HG03378 (cell line): ENCODE results near the gene SDSL.

Experiments used
- ATAC-seq: cut with Tn5 transposase; IDR thresholded peaks from one replicate; pipeline ENCODE4 v1.9.1; 2021; ENCODE audit warnings: mild to moderate bottlenecking, moderate library complexity; ENCODE audit not compliant: unreplicated experiment

Gene SDSL

DNA sequence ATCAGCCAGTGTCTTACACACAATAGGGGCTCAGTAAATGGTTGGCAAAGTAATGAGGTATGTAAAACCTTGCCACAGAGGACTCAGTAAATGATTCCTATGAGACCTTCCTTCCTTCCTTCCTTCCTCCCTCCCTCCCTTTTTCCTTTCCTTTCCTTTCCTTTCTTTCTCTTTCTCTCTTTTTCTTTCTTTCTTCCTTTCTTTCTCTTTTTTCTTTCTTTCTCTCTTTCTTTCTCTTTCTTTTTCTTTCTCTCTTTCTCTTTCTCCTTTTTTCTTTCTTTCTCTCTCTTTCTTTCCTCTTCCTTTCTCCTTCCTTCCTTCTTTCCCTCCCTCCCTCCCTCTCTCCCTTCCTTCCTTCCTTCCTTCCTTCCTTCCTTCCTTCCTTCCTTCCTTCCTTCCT lies 26.0 kb upstream of the SDSL start:
- no peak for ATAC-seq

DNA sequence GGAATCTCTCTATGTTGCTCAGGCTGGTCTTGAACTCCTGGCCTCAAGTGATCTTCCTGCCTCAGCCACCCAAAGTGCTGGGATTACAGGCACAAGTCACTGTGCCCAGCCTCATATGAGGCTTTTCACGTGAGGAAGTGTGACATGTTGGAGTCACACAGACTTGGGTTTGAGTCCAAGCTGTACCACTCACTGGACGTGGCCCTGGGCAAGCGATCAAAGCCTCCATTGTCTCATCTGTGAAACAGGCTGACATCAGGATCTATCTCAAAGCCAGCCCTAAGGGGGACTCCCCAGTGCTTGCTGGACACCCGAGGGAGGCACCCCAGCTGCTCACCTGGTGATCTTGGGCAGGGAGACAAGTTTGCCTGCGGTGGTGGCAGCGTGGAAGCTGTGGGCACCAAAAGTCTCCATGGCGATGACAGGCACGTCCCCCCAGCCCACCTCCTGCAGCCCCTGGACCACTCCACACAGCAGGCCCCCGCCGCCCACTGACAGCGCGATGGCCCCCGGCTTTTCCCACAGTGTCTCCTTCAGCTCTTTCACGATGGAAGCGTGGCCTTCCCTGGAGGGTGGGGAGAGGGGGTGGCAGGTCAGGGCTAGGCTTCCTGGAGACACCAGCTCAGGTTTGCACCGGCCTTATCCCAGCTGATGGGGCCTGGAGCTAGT lies 25.2 kb upstream of the SDSL start:
- ATAC-seq: no peak

DNA sequence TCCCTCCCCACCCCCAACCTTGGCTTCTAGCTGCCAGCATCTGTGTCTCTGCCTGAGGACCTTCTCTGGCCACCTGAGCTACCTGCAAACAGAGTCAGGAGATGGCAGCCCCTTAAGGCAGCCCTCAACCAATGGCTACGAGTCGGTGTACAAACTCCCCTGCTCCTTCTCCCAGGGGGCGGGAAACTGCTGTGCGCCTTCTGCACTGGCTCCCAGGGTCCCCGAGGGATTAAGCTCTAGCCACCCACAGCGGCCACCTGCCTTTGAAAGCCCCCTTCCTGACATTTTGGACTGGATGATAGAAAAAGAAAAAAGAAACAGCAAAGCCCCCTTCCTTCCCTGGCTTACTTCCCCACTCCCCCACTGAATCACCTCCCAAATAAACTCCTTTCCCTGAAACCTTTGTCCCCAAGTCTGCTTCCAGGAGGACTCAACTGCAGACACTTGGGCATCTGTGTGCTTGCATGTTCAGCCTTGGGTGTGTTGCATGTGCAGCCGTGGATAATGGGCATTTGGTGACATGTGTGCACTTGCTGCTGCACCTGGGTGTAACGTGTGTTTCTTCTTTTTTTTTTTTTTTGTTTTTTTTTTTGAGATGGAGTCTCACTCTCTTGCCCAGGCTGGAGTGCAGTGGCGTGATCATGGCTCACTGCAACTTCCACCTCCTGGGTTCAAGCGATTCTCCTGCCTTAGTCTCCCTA lies 24.5 kb upstream of the SDSL start:
- ATAC-seq: no peak

DNA sequence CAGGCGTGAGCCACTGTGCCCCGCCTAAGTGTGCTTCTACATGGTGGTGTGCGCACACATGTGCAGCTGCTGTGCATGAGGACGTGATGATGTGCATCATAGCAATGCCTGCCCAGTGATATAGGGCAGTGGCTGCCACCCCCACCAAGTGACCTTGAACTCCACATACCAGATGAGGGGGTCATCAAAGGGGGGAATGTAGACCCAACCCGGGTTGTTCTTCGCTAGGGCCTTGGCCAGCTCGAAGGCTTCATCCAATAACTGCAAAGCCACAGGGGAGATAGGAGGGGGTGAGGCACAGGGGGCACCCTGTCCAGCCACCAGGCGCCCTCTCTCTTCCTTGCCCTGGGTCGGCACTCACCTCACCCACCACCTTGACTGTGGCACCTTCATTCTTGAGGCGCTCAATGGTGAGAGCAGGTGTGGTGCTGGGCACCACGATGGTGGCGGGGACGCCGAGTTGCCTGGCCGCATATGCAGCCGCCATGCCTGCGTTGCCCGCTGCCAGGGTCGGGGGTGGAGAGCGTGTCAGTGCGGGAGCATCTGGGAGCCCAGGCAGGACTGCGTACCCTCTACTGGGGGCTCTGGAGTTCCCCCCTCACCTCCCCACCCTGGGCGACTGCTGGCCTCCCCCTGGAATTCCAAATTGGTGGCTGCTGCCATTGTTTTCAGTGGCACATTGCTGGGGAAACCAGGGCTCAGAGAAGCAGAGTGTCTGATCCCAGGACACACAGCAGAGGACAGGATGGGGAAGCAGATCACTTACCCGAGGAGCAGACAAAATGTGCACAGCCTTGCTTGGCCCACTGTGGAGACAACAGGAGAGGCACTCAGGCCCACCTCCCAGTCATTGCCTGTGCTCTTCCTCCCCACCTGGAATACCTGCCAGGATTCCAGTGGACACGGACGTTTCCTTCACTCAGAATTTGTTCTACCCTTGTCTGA lies 23.6 kb upstream of the SDSL start:
- ATAC-seq: no peak

DNA sequence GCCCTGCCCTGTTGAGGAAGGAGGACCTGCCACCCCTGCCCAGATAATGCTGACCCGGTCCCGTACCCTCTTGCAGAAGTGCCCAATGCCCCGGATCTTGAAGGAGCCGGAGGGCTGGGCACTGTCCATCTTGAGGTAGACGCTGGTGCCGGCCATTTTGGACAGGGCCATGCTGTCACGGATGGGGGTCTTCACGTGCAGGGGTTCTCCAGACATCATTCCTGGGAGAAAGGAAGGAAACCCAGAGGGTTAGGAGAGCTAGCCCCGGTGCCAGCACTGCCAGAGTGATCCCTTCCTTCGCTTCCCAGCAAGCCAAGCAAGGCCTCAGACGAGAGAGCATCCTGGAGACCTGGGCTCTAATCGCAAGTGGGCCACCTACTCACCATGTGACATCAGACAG lies 22.7 kb upstream of the SDSL start:
- no peak for ATAC-seq

DNA sequence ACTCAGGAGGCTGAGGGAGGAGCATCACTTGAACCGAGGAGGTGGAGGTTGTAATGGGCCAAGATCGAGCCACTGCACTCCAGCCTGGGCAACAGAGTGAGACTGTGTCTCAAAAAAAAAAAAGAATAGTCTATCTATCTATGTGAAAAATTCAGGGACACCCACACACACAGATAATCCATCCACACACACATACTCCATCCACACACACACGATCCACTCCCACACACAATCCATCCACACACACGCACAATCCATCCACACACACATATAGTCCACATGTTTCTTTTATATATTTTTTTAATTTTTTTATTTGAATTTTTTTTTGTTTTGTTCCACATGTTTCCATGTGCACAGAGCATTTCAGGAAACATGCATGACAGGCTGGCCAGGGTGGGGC lies 21.8 kb upstream of the SDSL start:
- no peak for ATAC-seq

DNA sequence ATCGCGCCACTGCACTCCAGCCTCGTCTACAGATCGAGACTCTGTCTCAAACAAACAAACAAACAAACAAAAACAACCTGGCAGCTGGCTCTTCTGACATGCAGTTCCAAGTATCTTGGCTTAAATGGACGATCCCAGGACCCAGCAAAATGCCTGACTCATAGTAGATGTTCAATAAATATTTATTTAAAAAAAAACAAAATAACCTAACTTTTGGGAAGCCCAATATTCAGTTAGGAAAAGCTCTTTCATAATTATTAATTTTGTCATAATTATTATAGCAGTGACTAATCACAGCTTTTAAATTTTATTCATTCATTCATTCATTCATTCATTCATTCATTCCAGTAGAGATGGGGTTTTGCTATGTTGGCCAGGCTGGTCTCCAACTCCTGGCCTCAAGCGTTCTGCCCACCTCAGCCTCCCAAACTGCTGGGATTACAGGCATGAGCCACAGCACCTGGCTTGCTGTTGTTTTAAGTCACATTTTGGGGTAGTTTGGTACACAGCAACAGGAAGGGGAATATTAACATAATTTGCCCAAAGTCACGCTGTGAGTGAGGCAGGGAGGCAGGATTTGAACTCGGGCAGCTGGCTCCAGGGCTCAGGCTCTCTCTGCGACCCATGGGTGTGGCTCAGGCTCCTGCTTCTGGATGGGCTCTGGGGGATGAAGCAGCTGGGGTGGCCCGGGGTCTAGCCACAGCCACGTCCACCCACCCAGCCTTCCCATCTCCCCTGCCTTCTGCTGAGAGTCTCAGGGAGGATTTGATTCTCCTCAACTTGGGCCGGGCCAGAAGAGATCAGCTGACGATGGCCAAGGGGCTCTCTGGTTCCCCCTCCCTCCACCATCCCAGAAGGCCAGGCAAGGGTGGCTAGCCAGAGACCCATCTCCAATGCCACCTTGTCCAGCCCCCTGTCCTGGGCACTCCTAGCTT lies 20.8 kb upstream of the SDSL start:
- no peak for ATAC-seq

DNA sequence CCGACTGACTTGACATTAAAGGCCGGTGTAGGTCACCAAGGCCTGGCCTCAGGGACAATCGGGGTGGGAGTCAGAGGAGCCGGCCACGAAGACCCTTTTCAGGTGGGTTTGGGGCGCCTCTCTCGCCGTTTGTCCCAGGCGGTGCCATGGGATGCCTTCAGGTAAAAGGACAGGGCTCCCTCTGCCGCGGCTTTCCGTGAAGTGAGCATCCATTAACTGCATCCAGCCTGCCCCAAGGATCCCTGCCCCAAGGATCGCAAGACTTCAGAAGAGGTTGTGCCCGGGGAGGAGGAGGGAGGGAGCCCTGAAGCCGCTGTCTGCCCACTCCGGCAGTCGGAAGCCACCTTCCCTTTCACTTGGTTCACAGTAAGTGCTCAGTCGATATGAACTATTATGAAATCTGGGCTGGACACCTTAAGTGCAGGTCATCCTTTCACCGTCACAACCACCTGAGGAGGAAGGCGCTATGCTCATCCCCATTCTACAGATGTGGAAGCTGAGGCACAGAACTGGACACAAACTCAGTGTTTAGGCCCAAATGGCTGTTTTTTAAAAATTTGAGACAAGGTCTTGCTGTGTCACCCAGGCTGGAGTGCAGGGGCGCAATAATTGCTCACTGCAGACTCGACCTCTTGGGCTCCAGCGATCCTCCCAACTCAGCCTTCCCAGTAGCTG lies 19.5 kb upstream of the SDSL start:
- no peak for ATAC-seq

DNA sequence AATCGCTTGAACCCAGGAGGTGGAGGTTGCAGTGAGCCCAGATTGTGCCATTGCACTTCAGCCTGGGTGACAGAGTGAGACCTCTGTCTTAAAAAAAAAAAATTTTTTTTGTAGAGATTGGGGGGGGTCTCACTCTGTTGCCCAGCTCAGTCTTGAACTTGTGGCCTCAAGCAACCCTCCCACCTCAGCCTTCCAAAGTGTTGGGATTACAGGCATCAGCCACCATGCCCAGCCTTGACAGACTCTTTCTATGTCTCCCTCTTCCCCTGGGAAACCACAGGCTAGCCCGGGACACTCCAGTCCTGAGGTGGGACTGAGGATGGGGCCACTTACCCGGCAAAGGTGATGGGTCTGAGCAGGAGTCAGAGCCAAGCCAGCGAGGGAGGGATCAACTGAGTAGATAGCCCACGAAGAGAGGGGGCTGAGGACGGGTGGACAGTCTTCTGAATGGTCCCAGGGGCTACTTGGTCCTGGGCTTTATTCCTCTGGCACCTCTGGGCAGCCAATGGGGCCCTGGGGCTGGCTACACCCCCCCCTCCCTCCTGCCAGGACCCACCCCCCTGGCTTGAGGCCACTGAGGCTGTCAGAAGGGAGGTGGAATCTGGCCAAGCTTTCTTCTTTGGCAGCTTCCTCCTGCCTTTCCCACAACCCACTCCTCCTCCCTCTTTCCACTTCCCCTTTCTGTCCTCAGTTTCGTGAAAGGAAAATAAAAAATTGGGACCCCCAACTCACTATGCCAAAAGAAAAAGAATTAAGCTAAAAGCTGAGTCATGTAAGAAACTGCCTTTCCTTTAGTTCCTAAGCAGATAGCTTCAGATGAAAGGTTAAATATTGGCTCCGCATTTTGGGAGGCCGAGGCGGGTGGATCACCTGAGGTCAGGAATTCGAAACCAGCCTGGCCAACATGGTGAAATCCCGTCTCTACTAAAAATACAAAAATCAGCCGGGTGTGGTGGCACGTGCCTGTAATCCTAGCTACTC lies 18.5 kb upstream of the SDSL start, which contains the start of gene SDS:
Gene SDS (minus strand): TSS at position 453 of the 981 bp plus-strand sequence. CDS start 4,179 bp downstream, outside the sequence.
- no peak for ATAC-seq

DNA sequence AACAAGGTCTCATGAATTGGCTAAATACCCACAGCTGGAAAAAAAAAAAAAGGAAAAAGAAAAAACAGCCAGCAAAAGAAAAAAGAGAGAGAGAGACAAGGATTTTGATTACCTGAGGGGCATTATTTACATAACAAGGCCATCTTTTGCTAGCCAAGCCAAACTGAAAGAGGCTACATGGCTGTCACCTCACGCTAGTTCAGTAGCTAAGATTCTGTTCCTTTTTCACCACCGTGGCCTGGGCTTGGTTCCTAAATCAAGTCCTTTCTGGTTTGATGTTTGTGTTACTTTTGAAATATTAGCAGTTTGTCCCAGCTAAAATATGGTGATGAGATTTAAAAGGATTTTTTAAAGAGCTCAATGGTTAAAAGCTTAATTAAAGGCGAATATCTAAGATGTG lies 16.5 kb upstream of the SDSL start:
- no peak for ATAC-seq

DNA sequence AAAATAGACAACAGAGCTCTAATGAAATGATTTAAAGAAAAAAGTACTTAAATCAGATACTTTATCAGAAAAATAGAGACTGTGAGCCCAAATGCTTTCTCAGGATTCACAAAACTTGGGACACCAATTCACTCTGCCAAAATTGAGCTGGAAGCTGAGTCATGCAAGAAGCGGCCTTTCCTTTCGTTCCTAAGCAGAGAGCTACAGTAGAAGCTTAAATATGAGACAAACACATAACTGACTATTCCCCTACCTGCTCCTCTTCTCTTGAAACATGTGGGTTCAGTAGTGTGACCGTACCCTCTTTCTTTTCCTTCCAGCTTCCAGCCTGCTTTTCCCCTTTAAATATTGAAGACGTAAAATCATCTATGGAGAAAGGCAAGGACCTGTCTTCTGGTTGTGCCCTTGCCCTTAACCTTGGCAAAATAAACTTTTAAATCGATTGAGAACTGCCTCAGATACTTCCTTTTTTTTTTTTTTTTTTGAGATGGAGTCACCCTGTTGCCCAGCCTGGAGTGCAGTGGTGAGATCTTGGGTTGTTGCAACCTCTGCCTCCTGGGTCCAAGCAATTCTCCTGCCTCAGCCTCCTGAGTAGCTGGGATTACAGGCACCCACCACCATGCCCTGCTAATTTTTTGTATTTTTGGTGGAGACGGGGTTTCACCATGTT lies 14.1 kb upstream of the SDSL start:
- ATAC-seq: no peak

DNA sequence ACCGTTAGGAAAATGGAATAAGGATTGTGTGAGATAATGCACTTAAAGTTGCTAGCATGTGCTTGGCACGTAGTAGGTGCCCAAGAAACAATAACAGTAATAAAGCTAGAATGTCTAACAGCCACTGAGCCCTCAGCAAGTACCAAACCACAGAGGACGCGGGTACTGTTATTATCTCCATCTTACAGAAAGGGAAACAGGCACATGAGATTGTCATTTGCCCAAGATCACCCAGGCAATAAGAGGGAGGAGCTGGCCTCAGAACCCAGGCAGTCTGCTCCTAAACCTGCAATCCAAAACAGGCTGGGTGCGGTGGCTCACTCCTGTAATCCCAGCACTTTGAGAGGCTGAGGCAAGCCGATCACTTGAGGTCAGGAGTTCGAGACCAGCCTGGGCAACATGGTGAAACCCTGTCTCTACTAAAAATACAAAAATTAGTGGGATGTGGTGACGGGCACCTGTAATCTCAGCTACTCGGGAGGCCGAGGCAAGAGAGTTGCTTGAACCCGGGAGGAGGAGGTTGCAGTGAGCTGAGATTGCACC lies 13.4 kb upstream of the SDSL start:
- no peak for ATAC-seq

DNA sequence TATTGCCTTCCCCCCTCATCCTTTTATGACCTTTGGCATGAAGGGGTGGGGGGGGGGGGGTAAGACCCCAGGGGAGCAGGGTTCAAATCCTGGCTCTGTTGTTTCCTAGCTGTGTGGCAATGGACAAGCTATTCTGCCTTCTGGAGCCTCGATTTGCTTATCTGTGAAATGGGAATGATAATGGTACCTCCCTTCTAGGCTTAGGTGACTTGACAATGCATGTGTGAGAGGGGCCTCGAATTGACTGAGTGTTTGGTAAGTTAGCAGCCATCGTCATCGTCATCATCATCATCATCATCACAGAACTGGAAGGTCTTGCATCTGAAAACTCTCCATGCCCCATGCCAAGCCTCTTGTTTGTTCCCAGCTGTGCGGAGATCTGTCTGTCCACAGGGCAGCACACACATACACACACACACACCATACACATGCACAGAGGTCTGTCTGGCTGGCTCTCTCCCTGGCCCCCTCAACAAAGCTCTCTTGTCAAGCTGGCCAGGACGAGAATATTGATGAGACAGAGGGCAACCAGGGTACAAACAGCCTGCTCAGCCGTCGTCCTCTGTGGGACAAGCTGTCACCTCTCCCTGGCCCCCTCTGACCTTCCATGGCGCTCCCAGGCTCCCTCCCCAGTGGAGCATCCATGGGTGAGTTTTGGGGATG lies 12.6 kb upstream of the SDSL start:
- ATAC-seq: no peak

DNA sequence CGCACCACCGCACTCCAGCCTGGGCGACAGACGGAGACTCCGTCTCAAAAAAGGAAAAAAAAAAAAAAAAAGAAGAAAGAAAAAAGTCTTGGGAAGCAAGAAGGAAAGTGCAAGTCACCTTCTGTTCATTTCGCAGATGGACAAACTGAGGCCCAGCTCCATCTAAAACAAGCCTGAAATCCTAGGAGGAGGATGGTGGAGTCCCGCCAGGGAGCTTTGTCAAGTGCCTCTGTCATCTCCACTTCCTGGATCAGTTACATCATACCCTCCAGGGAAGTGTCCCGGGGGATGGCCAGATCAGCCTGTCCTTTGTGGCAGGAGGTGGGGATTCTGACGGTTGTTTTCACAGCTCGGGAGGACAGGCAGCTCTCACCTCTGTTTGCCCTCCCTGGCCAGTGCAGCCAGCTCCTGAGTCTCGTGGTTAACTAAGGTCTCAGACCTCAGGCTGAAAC lies 8.7 kb upstream of the SDSL start:
- no peak for ATAC-seq

DNA sequence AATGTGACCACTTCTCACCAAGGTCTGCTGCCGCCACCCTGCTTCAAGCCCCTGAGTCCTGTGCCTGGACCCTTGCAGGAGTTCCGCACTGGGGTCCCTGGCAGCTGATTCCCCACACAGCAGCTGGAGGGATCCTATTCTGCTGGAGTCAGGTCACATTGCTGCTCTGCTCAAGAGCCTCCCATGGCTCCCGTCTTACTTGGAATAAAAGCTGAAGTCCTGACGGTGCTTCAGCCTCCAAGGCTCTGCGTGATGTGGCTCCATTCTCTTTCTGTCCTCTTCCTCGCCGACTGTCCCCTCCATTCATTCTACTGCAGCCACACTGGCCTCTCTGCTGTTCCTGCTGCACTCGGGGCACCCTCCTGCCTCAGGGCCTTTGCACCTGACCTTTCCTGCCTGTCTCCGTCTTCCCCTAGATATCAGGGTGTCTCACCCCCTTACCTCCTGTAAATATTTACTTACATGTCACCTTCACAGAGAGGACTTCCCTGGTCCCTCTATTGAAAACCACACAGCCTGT lies 7.6 kb upstream of the SDSL start:
- ATAC-seq: no peak

DNA sequence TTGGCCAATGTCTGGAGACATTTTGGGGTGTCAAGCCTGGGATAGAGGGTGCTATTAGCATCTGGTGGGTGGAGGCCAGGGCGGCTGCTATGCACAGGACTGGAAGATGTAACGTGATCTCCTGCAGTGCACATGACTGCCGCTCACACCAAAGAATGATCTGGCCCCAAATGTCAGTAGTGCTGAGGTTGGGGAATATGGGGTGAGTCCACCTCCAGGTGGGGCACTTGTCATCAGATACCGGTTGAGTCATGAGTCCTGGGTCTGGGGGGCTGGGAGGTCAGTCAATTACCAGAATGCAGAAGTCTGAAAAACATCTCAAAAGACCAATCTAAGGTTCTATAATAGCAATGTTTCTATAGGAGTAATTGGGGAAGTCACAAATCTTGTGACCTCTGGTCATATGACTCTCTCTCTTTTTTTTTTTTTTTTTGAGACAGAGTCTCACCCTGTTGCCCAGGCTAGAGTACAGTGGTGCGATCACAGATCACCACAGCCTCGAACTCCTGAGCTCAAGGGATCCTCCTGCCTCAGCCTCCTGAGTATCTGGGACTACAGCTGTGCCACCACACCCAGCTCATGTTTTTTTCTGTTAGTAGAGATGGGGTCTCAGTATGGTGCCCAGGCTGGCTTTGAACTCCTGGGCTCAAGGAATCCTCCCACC lies 6.0 kb upstream of the SDSL start:
- no peak for ATAC-seq
